Smooth muscle cell (in vitro differentiated cells): ENCODE results near the gene DENND1A. TPM values are rescaled to one million over a fixed set of nuclear protein-coding genes. Genes with fewer than 3 reads are reported as not detected.

ENCODE experiments used
- DNase-seq: peaks from one replicate; lab custom pipeline; 2025; ENCODE audit not compliant: unreplicated experiment; lab: John Stamatoyannopoulos, UW
- H2AFZ ChIP-seq: fragments of 200-600 bp; sonication (generic); 2 replicates; pipeline ENCODE4 v1.6.0; 2016; ENCODE audit warnings: antibody characterized with exemption, low read depth, mild to moderate bottlenecking
- H3F3A ChIP-seq: fragments of 200-600 bp; sonication (generic); 2 replicates; pipeline ENCODE4 v1.6.0; 2017; ENCODE audit warnings: antibody characterized with exemption, low read depth
- H3K27ac ChIP-seq: fragments of 200-600 bp; sonication (generic); 2 replicates; pipeline ENCODE4 v1.5.1; 2016; ENCODE audit warnings: low read depth, mild to moderate bottlenecking
- H3K27me3 ChIP-seq: fragments of 200-600 bp; sonication (generic); 2 replicates; pipeline ENCODE4 v1.6.1; 2016; ENCODE audit warnings: low read depth, mild to moderate bottlenecking
- H3K36me3 ChIP-seq: fragments of 200-600 bp; sonication (generic); 2 replicates; pipeline ENCODE4 v1.5.1; 2016; ENCODE audit warnings: low read depth
- H3K4me1 ChIP-seq: fragments of 200-600 bp; sonication (generic); 2 replicates; pipeline ENCODE4 v1.5.1; 2016; ENCODE audit warnings: low read depth
- H3K4me2 ChIP-seq: fragments of 200-600 bp; sonication (generic); 2 replicates; pipeline ENCODE4 v1.6.0; 2016; ENCODE audit warnings: mild to moderate bottlenecking
- H3K4me3 ChIP-seq: fragments of 200-600 bp; sonication (generic); 2 replicates; pipeline ENCODE4 v1.5.1; 2016; ENCODE audit warnings: mild to moderate bottlenecking
- H3K79me2 ChIP-seq: fragments of 200-600 bp; sonication (generic); 2 replicates; pipeline ENCODE4 v1.6.0; 2016; ENCODE audit warnings: low read depth, mild to moderate bottlenecking
- H3K9ac ChIP-seq: fragments of 200-600 bp; sonication (generic); 2 replicates; pipeline ENCODE4 v1.6.0; 2016; ENCODE audit warnings: low read depth
- H3K9me3 ChIP-seq: fragments of 200-600 bp; sonication (generic); replicated peaks from 2 replicates; pipeline ENCODE4 v1.5.1; 2016; ENCODE audit warnings: low read depth
- H4K20me1 ChIP-seq: fragments of 200-600 bp; sonication (generic); 2 replicates; pipeline ENCODE4 v1.6.0; 2016; ENCODE audit warnings: low read depth
- CTCF ChIP-seq: fragments of 200-600 bp; sonication (generic); IDR thresholded peaks from 2 replicates; pipeline ENCODE4 v1.5.1; 2017; ENCODE audit warnings: borderline replicate concordance, mild to moderate bottlenecking, antibody characterized with exemption; ENCODE audit not compliant: insufficient read depth, poor library complexity, severe bottlenecking
- WGBS: methylation state at CpG from one replicate; pipeline ENCODE4 v1.1.7; 2016; ENCODE audit warnings: low lambda C conversion rate; 5-methylcytosine and 5-hydroxymethylcytosine counted together
- polyA plus RNA-seq: library from polyadenylated mRNA; unstranded; fragments of >200 nt; fragmentation: Nextera tagmentation; extraction: Ambion mirVana; gene quantifications from 2 replicates; pipeline ENCODE4 v1.2.1, GENCODE V29; 2016
- total RNA-seq: library from RNA; depleted of rRNA; stranded (reverse); fragments of >200 nt; gene quantifications from 2 replicates; pipeline ENCODE4 v1.2.3, GENCODE V29; 2014

Gene DENND1A
- total and polyA plus RNA-seq, 2 experiments from 2014 or later = 8.1 to 20.2 TPM

- Histone ChIP-seq H3K36me3 (no peaks in the 10 kb centered on the region), H3K9me3 (no peaks in the 10 kb centered on the region), H3K27me3 (no peaks in the 10 kb centered on the region), H3K4me3 (no peak overlapping the region), H3K4me2 (no peak overlapping the region), H3K79me2 (no peaks in the 10 kb centered on the region), H3F3A (no peaks in the 10 kb centered on the region), H2AFZ (no peak overlapping the region), H3K4me1 (no peaks in the 10 kb centered on the region), H3K27ac (no peak overlapping the region), H4K20me1 (no peaks in the 10 kb centered on the region), H3K9ac (no peak overlapping the region)
- TF ChIP-seq CTCF = no peak
- WGBS = 97% methylated on average over 6 of the region's 6 CpGs
- no peak for DNase-seq
Observed at GRCh38 chr9:123425836-123426365, 504.0 kb downstream of the DENND1A start.

GRCh38 chr9:123425261-123425821 is 504.6 kb downstream of the DENND1A start:
- H3K36me3 ChIP-seq = no peaks in the 10 kb centered on the region
- no peak overlapping the region for H2AFZ ChIP-seq

GRCh38 chr9:123424552-123425225 is 505.2 kb downstream of the DENND1A start:
- H3K4me1 ChIP-seq = no peaks in the 10 kb centered on the region
- DNase-seq = no peak
- no peaks in the 10 kb centered on the region for H3K9me3 ChIP-seq
- H3K27me3 ChIP-seq = no peaks in the 10 kb centered on the region
- 95% methylated on average over 6 of the region's 6 CpGs for WGBS
- H3K4me3 ChIP-seq = no peak overlapping the region
- H3K27ac ChIP-seq = no peak overlapping the region
- no peaks in the 10 kb centered on the region for H3K79me2 ChIP-seq
- no peaks in the 10 kb centered on the region for H3K36me3 ChIP-seq
- H2AFZ ChIP-seq = no peak overlapping the region
- no peak overlapping the region for H3K9ac ChIP-seq
- no peak for TF ChIP-seq CTCF
- H3F3A ChIP-seq = no peaks in the 10 kb centered on the region
- no peak overlapping the region for H3K4me2 ChIP-seq
- no peaks in the 10 kb centered on the region for H4K20me1 ChIP-seq

More at GRCh38 chr9:123425261-123425821, 504.6 kb downstream of the DENND1A start:
- Histone ChIP-seq H4K20me1 (no peaks in the 10 kb centered on the region), H3K79me2 (no peaks in the 10 kb centered on the region), H3K27me3 (no peaks in the 10 kb centered on the region), H3K9me3 (no peaks in the 10 kb centered on the region), H3K27ac (no peak overlapping the region), H3K4me1 (no peaks in the 10 kb centered on the region), H3K9ac (no peak overlapping the region), H3K4me3 (no peak overlapping the region), H3F3A (no peaks in the 10 kb centered on the region), H3K4me2 (no peak overlapping the region)
- no peak for TF ChIP-seq CTCF
- no peak for DNase-seq
- 87% methylated on average over 20 of the region's 20 CpGs for WGBS

GRCh38 chr9:123424131-123424530 is 505.8 kb downstream of the DENND1A start:
- no peaks in the 10 kb centered on the region for H3F3A ChIP-seq
- H3K79me2 ChIP-seq = no peaks in the 10 kb centered on the region
- 92% methylated on average over 5 of the region's 5 CpGs for WGBS
- H3K27ac ChIP-seq = no peak overlapping the region
- H2AFZ ChIP-seq = no peak overlapping the region
- no peak overlapping the region for H3K4me2 ChIP-seq
- TF ChIP-seq CTCF = no peak
- no peaks in the 10 kb centered on the region for H4K20me1 ChIP-seq
- DNase-seq = no peak
- H3K4me3 ChIP-seq = no peak overlapping the region
- H3K36me3 ChIP-seq = no peaks in the 10 kb centered on the region
- no peaks in the 10 kb centered on the region for H3K27me3 ChIP-seq
- no peaks in the 10 kb centered on the region for H3K9me3 ChIP-seq
- no peaks in the 10 kb centered on the region for H3K4me1 ChIP-seq
- no peak overlapping the region for H3K9ac ChIP-seq
